ENCODE measurements around the gene CLIP2. TPM values are rescaled to one million over a fixed set of nuclear protein-coding genes. Genes with fewer than 3 reads are reported as not detected.

Gene CLIP2
- total RNA-seq, 1 experiment from 2014 or later = 14.2 TPM

DNA sequence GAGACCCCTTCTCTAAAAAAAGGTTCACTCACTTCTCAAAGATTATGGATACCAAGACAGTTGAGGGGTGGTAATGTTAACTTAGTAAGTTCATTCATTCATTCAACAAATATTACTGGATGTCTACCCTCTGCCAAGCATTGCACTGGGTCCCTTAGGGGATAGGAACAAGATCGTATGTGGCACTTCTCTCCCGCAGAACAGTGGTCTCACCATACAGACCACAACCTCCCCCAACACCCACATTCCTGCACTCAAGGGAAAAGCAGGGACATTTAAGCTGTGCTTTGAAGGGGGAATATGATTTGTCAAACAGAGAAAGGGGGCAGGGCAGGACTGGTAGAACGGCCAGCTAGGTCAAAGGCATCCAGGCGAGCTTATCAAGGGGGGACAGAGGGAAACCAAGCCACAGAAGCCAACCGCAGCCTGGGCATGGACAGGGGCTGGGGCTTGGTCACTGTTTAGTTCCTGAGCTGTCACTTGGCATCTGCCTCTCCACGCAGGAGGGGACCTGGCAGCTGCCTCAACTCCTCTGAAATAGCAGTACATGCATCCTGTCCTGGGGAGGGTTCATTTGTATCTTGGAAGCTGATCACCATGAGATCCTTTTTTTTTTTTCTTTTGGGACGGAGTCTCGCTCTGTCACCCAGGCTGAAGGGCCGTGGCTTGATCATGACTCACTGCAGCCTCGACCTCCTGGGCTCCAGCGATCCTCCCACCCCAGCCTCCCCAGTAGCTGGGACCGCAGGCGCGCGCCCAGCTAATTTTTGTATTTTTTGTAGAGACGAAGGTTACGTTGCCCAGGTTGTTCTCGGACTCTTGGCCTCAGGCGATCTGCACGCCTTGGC, 949 bp upstream of the CLIP2 start:
- TF ChIP-seq, protein P1, sequence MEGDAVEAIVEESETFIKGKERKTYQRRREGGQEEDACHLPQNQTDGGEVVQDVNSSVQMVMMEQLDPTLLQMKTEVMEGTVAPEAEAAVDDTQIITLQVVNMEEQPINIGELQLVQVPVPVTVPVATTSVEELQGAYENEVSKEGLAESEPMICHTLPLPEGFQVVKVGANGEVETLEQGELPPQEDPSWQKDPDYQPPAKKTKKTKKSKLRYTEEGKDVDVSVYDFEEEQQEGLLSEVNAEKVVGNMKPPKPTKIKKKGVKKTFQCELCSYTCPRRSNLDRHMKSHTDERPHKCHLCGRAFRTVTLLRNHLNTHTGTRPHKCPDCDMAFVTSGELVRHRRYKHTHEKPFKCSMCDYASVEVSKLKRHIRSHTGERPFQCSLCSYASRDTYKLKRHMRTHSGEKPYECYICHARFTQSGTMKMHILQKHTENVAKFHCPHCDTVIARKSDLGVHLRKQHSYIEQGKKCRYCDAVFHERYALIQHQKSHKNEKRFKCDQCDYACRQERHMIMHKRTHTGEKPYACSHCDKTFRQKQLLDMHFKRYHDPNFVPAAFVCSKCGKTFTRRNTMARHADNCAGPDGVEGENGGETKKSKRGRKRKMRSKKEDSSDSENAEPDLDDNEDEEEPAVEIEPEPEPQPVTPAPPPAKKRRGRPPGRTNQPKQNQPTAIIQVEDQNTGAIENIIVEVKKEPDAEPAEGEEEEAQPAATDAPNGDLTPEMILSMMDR (IDR thresholded peaks at IDR 0.05; ENCODE audit: unreplicated experiment) = no peak
- Mint-ChIP-seq H3K36me3 (ENCODE audit: insufficient read depth, unreplicated experiment) (peaks cover 7% of the 10 kb centered on the region), H3K4me1 (ENCODE audit: insufficient read depth, unreplicated experiment) (peaks cover 15% of the 10 kb centered on the region), H3K4me3 (ENCODE audit: unreplicated experiment) (peak overlapping the region; percentile 70), H3K27ac (ENCODE audit: low read depth, unreplicated experiment) (no peak overlapping the region), H3K9me3 (ENCODE audit: unreplicated experiment) (no peaks in the 10 kb centered on the region), H3K27me3 (ENCODE audit: insufficient read depth, unreplicated experiment) (no peaks in the 10 kb centered on the region)
- DNase-seq (ENCODE audit: unreplicated experiment) = no peak
- CTCF ChIA-PET = interaction anchor here (0.6 to 5.1 kb wide), 8 partner anchors 10 to 262 kb away, joined by 3 to 27 read pairs (median 5); partner anchors contain the start of gene LIMK1
- POLR2A ChIA-PET = interaction anchor here (1.0 to 3.0 kb wide), 5 partner anchors 8 to 113 kb away, joined by 3 to 29 read pairs (median 11); no protein-coding TSS in a partner anchor
- no TSS peak for BruUV-seq (replicated peaks)
- intact Hi-C loops (cut with micrococcal nuclease) = loop anchor here (2.0 kb wide), 1 partner anchor 107 kb away; no protein-coding TSS in a partner anchor

DNA sequence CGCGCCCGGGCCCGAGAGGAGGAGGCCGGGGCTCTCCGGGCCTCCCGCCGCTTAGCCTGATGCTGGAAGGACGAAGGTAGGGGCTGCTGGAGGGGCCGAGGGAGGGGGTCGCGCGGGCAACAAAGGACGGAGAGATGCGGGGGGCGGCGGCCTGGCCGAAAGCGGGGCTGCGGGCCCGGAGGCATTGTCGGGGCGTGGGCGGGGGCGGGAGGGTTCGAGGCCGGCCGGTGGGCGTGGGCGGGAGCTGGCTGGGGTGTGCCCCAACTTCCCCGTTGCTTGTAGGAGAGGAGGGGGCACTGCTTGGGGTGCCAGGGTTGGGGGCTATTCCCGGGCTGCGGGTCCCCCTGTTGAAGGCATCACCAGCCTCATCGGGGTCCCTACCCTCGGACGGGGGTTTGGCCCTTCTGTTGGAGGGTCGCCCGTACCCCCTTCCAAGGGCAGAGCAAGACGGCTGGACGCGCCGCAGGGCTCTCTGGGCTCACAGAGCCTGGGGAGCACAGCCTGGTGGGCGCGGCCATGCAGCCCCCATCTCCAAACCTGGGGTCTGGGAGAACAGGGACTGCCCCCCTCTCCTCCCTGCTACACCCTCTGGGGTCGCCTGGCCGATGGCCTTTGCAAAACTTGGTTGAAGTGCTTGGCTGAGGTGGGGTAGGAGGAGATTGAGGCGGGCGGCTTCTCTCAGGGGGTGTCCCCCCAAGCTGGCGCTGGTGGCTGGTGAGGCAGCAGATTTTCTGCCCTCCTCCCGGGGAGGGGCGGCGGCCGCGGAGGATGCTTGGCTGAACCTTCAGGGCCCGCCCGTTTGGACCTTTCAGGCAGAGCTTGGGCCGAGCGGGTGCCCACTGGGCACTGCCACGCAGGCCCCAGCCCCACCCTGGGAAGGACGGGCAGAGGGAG, 699 bp downstream of the CLIP2 start:
- CTCF ChIA-PET = interaction anchor here (0.6 to 5.1 kb wide), 5 partner anchors 19 to 111 kb away, joined by 3 to 27 read pairs (median 3); no protein-coding TSS in a partner anchor
- DNase-seq (ENCODE audit: unreplicated experiment) = no peak
- intact Hi-C loops (cut with micrococcal nuclease) = loop anchor here (1.0 to 2.0 kb wide), 2 partner anchors 20 to 105 kb away; no protein-coding TSS in a partner anchor
- POLR2A ChIA-PET = interaction anchor here (0.6 to 3.0 kb wide), 7 partner anchors 10 to 363 kb away, joined by 3 to 11 read pairs (median 5); no protein-coding TSS in a partner anchor
- BruUV-seq (replicated peaks) = no TSS peak
- H3K36me3 Mint-ChIP-seq (ENCODE audit: insufficient read depth, unreplicated experiment) = peaks cover 7% of the 10 kb centered on the region
- H3K27me3 Mint-ChIP-seq (ENCODE audit: insufficient read depth, unreplicated experiment) = no peaks in the 10 kb centered on the region
- TF ChIP-seq, protein P1 (IDR thresholded peaks at IDR 0.05; ENCODE audit: unreplicated experiment) = no peak
- H3K4me1 Mint-ChIP-seq (ENCODE audit: insufficient read depth, unreplicated experiment) = peaks cover 15% of the 10 kb centered on the region
- H3K27ac Mint-ChIP-seq (ENCODE audit: low read depth, unreplicated experiment) = no peak overlapping the region
- no peaks in the 10 kb centered on the region for H3K9me3 Mint-ChIP-seq (ENCODE audit: unreplicated experiment)
- H3K4me3 Mint-ChIP-seq (ENCODE audit: unreplicated experiment) = peak overlapping the region; percentile 70

DNA sequence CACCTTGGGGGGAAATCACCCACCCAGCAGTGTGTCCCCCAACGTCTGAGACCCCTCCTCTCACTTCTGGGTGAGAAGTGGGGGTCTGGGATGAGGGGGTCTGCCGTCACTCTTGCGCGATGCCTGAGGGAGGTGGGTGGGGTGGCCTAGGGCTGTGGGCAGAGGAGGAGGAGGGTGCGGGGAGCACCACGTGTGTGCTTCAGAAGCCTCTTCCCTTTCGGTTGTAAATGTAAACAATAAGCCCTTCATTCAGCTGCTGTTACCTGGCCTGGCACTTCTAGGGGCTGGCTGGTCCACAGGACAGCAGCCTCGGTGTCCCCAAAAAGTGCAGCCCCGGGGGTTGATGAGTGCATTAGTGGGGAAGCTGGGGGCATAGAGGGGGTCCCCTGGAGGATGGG, 1.3 kb downstream of the CLIP2 start:
- no TSS peak for BruUV-seq (replicated peaks)
- no peaks in the 10 kb centered on the region for H3K9me3 Mint-ChIP-seq (ENCODE audit: unreplicated experiment)
- no peak overlapping the region for H3K27ac Mint-ChIP-seq (ENCODE audit: low read depth, unreplicated experiment)
- H3K4me1 Mint-ChIP-seq (ENCODE audit: insufficient read depth, unreplicated experiment) = peaks cover 15% of the 10 kb centered on the region
- peak overlapping the region; percentile 70 for H3K4me3 Mint-ChIP-seq (ENCODE audit: unreplicated experiment)
- intact Hi-C loops (cut with micrococcal nuclease) = no loop called here
- ChIA-PET CTCF (interaction anchor here (0.7 to 5.1 kb wide), 4 partner anchors 20 to 698 kb away, joined by 3 to 27 read pairs (median 5); no protein-coding TSS in a partner anchor), POLR2A (interaction anchor here (0.8 to 3.0 kb wide), 4 partner anchors 21 to 539 kb away, joined by 3 to 11 read pairs (median 4); no protein-coding TSS in a partner anchor)
- DNase-seq (ENCODE audit: unreplicated experiment) = no peak
- H3K27me3 Mint-ChIP-seq (ENCODE audit: insufficient read depth, unreplicated experiment) = no peaks in the 10 kb centered on the region
- TF ChIP-seq, protein P1 (IDR thresholded peaks at IDR 0.05; ENCODE audit: unreplicated experiment) = no peak
- H3K36me3 Mint-ChIP-seq (ENCODE audit: insufficient read depth, unreplicated experiment) = peaks cover 11% of the 10 kb centered on the region

Measured in MCF 10A (cell line).